Measurements from ENCODE around the gene NPAS4. TPM values are rescaled to one million over a fixed set of nuclear protein-coding genes. Genes with fewer than 3 reads are reported as not detected.

Gene NPAS4
- total RNA-seq, 3 donors from 2014 or later (not counting 1 experiment from before 2014, with no cell fraction given) = not detected

DNA sequence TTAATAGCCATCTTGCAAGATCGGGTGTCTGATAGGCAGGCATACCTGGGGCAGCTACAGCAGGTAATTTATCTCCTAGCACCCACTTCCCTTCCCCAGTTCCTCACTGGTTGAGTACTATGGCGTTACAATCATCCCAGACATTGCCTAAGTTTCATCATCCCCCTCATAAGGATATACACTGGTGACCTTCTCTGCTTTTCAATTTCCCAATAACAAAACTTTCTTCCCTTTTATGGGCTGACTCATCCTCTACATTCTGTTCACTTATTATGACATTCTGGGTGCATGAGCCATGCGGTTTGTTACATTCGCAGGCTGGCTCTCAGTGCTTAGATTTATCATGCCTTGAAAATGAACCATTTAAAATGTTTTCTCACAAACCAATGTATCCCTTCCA lies 22.8 kb downstream of the NPAS4 start:
- Mint-ChIP-seq H3K36me3 (no peaks in the 10 kb centered on the region), H3K9me3 (peaks cover 0 to 3% of the 10 kb centered on the region in 2 donors), H3K4me1 (peaks cover 6 to 7% of the 10 kb centered on the region in 2 donors), H3K27me3 (ENCODE audit: low read depth in 2 of 2) (peaks cover 0 to 17% of the 10 kb centered on the region in 2 donors), H3K27ac (peak overlapping the region in 1 of 2 donors; percentile 14), H3K4me3 (no peak overlapping the region)
- H3K27ac ChIP-seq (ENCODE audit: low read length) = no peak overlapping the region
- H3K27me3 ChIP-seq (ENCODE audit: control insufficient read depth, insufficient read depth, low read length) = no peaks in the 10 kb centered on the region
- 88% methylated on average over 4 of the region's 4 CpGs for WGBS (ENCODE audit: insufficient coverage)
- no peak overlapping the region for H3K4me3 ChIP-seq (ENCODE audit: low read length)
- no peak for TF ChIP-seq CTCF (IDR thresholded peaks at IDR 0.05)
- H3K4me1 ChIP-seq (ENCODE audit: control insufficient read depth, insufficient read depth, low read length) = peaks cover 2% of the 10 kb centered on the region
- peaks cover 5% of the 10 kb centered on the region for H3K9me3 ChIP-seq (ENCODE audit: control insufficient read depth, insufficient read depth, low read length)
- no peaks in the 10 kb centered on the region for H3K36me3 ChIP-seq (ENCODE audit: control insufficient read depth, insufficient read depth, low read length)
- ATAC-seq = no peak
- DNase-seq = no peak
- intact Hi-C loops (cut with micrococcal nuclease) = no loop called here

- intact Hi-C loops (cut with micrococcal nuclease) = no loop called here
These were observed 26.2 kb downstream of the NPAS4 start for GRCh38 chr11:66447012-66447411.

GRCh38 chr11:66448523-66448922 lies 27.7 kb downstream of the NPAS4 start:
- no peaks in the 10 kb centered on the region for H3K27me3 ChIP-seq (ENCODE audit: control insufficient read depth, insufficient read depth, low read length)
- WGBS (ENCODE audit: insufficient coverage) = 87% methylated on average over 4 of the region's 4 CpGs
- Mint-ChIP-seq H3K27ac (no peak overlapping the region), H3K27me3 (ENCODE audit: low read depth in 2 of 2) (peaks cover 0 to 21% of the 10 kb centered on the region in 2 donors), H3K36me3 (no peaks in the 10 kb centered on the region), H3K9me3 (peaks cover 0 to 3% of the 10 kb centered on the region in 2 donors), H3K4me1 (no peaks in the 10 kb centered on the region), H3K4me3 (no peak overlapping the region)
- no peaks in the 10 kb centered on the region for H3K9me3 ChIP-seq (ENCODE audit: control insufficient read depth, insufficient read depth, low read length)
- H3K4me1 ChIP-seq (ENCODE audit: control insufficient read depth, insufficient read depth, low read length) = no peaks in the 10 kb centered on the region
- H3K27ac ChIP-seq (ENCODE audit: low read length) = no peak overlapping the region
- intact Hi-C loops (cut with micrococcal nuclease) = no loop called here
- ATAC-seq = no peak
- no peak overlapping the region for H3K4me3 ChIP-seq (ENCODE audit: low read length)
- no peaks in the 10 kb centered on the region for H3K36me3 ChIP-seq (ENCODE audit: control insufficient read depth, insufficient read depth, low read length)
- no peak for DNase-seq
- TF ChIP-seq CTCF (IDR thresholded peaks at IDR 0.05) = no peak

More at GRCh38 chr11:66447012-66447411, 26.2 kb downstream of the NPAS4 start:
- H3K36me3 Mint-ChIP-seq = no peaks in the 10 kb centered on the region
- H3K9me3 ChIP-seq (ENCODE audit: control insufficient read depth, insufficient read depth, low read length) = peaks cover 5% of the 10 kb centered on the region
- H3K4me3 ChIP-seq (ENCODE audit: low read length) = no peak overlapping the region
- H3K4me1 ChIP-seq (ENCODE audit: control insufficient read depth, insufficient read depth, low read length) = no peaks in the 10 kb centered on the region
- no peak overlapping the region for H3K27ac Mint-ChIP-seq
- H3K36me3 ChIP-seq (ENCODE audit: control insufficient read depth, insufficient read depth, low read length) = no peaks in the 10 kb centered on the region
- no peak overlapping the region for H3K27ac ChIP-seq (ENCODE audit: low read length)
- TF ChIP-seq CTCF (IDR thresholded peaks at IDR 0.05) = no peak
- no peak for ATAC-seq
- H3K9me3 Mint-ChIP-seq = peaks cover 0 to 3% of the 10 kb centered on the region in 2 donors
- peaks cover 0 to 26% of the 10 kb centered on the region in 2 donors for H3K27me3 Mint-ChIP-seq (ENCODE audit: low read depth in 2 of 2)
- no peak overlapping the region for H3K4me3 Mint-ChIP-seq
- no peaks in the 10 kb centered on the region for H3K4me1 Mint-ChIP-seq
- no peaks in the 10 kb centered on the region for H3K27me3 ChIP-seq (ENCODE audit: control insufficient read depth, insufficient read depth, low read length)
- no peak for DNase-seq

GRCh38 chr11:66450560-66450959 lies 29.7 kb downstream of the NPAS4 start:
- Histone ChIP-seq H3K4me3 (ENCODE audit: low read length) (no peak overlapping the region), H3K27ac (ENCODE audit: low read length) (no peak overlapping the region), H3K27me3 (ENCODE audit: control insufficient read depth, insufficient read depth, low read length) (no peaks in the 10 kb centered on the region), H3K9me3 (ENCODE audit: control insufficient read depth, insufficient read depth, low read length) (no peaks in the 10 kb centered on the region), H3K4me1 (ENCODE audit: control insufficient read depth, insufficient read depth, low read length) (peaks cover 6% of the 10 kb centered on the region), H3K36me3 (ENCODE audit: control insufficient read depth, insufficient read depth, low read length) (no peaks in the 10 kb centered on the region)
- Mint-ChIP-seq H3K27ac (no peak overlapping the region), H3K4me3 (no peak overlapping the region), H3K36me3 (no peaks in the 10 kb centered on the region), H3K27me3 (ENCODE audit: low read depth in 2 of 2) (peaks cover 0 to 20% of the 10 kb centered on the region in 2 donors), H3K9me3 (no peaks in the 10 kb centered on the region), H3K4me1 (peaks cover 18% of the 10 kb centered on the region in 2 donors)
- TF ChIP-seq CTCF (IDR thresholded peaks at IDR 0.05) = no peak
- ATAC-seq = no peak
- DNase-seq = no peak
- WGBS (ENCODE audit: insufficient coverage) = 70% methylated on average over 4 of the region's 4 CpGs
- intact Hi-C loops (cut with micrococcal nuclease) = no loop called here

Data from natural killer cell (primary cell).